K562 (cell line): Measurements from ENCODE around the gene CAV1. TPM values are rescaled to one million over a fixed set of nuclear protein-coding genes. Genes with fewer than 3 reads are reported as not detected.

Source experiments
- ATF1 ChIP-seq, 2 experiments: fragments of 450-650 bp in 1 of 2; IDR thresholded peaks; 2 replicates each; pipeline ENCODE4 v1.6.1; 2016; ENCODE audit warnings: missing compliant biosample characterization in 1 of 2, missing genetic modification characterization in 1 of 2
- BRD9 ChIP-seq: fragments of 450-650 bp; IDR thresholded peaks from 2 replicates; pipeline ENCODE4 v1.6.1; 2018; ENCODE audit warnings: low read depth; ENCODE audit not compliant: partially characterized antibody
- DMBX1 ChIP-seq: fragments of 250-450 bp; sonication (Bioruptor Pico); IDR thresholded peaks from 2 replicates; pipeline ENCODE4 v1.8.0; 2022; ENCODE audit warnings: inconsistent platforms, mild to moderate bottlenecking, moderate library complexity, borderline replicate concordance
- EP400 ChIP-seq: fragments of 450-650 bp; IDR thresholded peaks from 2 replicates; pipeline ENCODE4 v1.6.1; 2017; ENCODE audit warnings: antibody characterized with exemption, mild to moderate bottlenecking, moderate library complexity
- EZH2 ChIP-seq: IDR thresholded peaks from 2 replicates; pipeline ENCODE4 v1.6.1; 2012; ENCODE audit warnings: low read depth, mild to moderate bottlenecking, inconsistent platforms, low read length, borderline replicate concordance
- FOXJ2 ChIP-seq: fragments of 200-800 bp; sonication (Bioruptor generic); IDR thresholded peaks from 2 replicates; pipeline ENCODE4 v1.6.1; 2016; ENCODE audit warnings: missing genetic modification characterization, missing compliant biosample characterization
- MAZ ChIP-seq, 2 experiments: fragments of 450-650 bp in 1 of 2; sonication (generic) in 1 of 2; formaldehyde crosslinking; IDR thresholded peaks in 1 of 2; conservative IDR thresholded peaks in 1 of 2; 2 replicates each; pipeline versions ENCODE4 v1.4.0 to v1.5.0; 2020; ENCODE audit warnings: mild to moderate bottlenecking in 1 of 2, missing genetic modification reagents in 1 of 2
- MNT ChIP-seq, 2 experiments: fragments of 450-650 bp; conservative IDR thresholded peaks; 2 replicates each; pipeline ENCODE4 v1.6.1; 2017; ENCODE audit warnings: mild to moderate bottlenecking in 2 of 2, moderate library complexity in 2 of 2
- PCBP1 ChIP-seq: fragments of 200-400 bp; formaldehyde crosslinking; IDR thresholded peaks from 2 replicates; pipeline ENCODE4 v1.6.1; 2018; ENCODE audit warnings: mild to moderate bottlenecking, low read depth, low read length; ENCODE audit not compliant: poor library complexity, severe bottlenecking
- POLR2H ChIP-seq: IDR thresholded peaks from 2 replicates; pipeline ENCODE4 v1.6.1; 2016; ENCODE audit warnings: missing genetic modification characterization, low read depth, mild to moderate bottlenecking, control low read depth, missing compliant biosample characterization, moderate library complexity
- RAD21 ChIP-seq, 2 experiments: fragments of 250-450 bp in 1 of 2; fragments of 450-650 bp in 1 of 2; sonication (Bioruptor Pico) in 1 of 2; formaldehyde crosslinking in 1 of 2; IDR thresholded peaks in 1 of 2; conservative IDR thresholded peaks in 1 of 2; 2 replicates each; pipeline versions ENCODE4 v1.4.0 to v1.8.0; 2020 to 2022; ENCODE audit warnings: mild to moderate bottlenecking in 2 of 2, moderate library complexity in 1 of 2
- RFX1 ChIP-seq: fragments of 450-650 bp; IDR thresholded peaks from 2 replicates; pipeline ENCODE4 v1.6.1; 2016; ENCODE audit warnings: mild to moderate bottlenecking, moderate library complexity
- SPI1 ChIP-seq: IDR thresholded peaks from 2 replicates; pipeline ENCODE4 v1.6.1; 2011; ENCODE audit warnings: low read depth, low read length, control low read depth, borderline replicate concordance
- SRSF7 ChIP-seq: fragments of 200-400 bp; formaldehyde crosslinking; optimal IDR thresholded peaks from 2 replicates; pipeline ENCODE3; 2017; ENCODE audit warnings: mild to moderate bottlenecking, low read depth, low read length
- TBL1XR1 ChIP-seq, 2 experiments: IDR thresholded peaks; 2 replicates each; pipeline ENCODE4 v1.6.1; 2012; ENCODE audit warnings: improper control_type of control experiment in 2 of 2, low read length in 2 of 2, mild to moderate bottlenecking in 1 of 2
- YBX1 ChIP-seq: fragments of 450-650 bp; IDR thresholded peaks from 2 replicates; pipeline ENCODE4 v1.7.1; 2016; ENCODE audit warnings: mild to moderate bottlenecking
- ZBTB1 ChIP-seq: sonication (generic); formaldehyde crosslinking; IDR thresholded peaks from 2 replicates; pipeline ENCODE4 v1.8.1; 2023; ENCODE audit warnings: missing genetic modification reagents, low read depth, mild to moderate bottlenecking, borderline replicate concordance
- ZBTB2 ChIP-seq: fragments of 450-650 bp; IDR thresholded peaks from 2 replicates; pipeline ENCODE4 v1.6.1; 2016; ENCODE audit warnings: antibody characterized with exemption
- ZEB2 ChIP-seq: fragments of 450-650 bp; IDR thresholded peaks from 2 replicates; pipeline ENCODE4 v1.6.1; 2016
- ZNF444 ChIP-seq: fragments of 250-450 bp; sonication (Bioruptor Pico); IDR thresholded peaks from 2 replicates; pipeline ENCODE4 v1.4.0; 2020; ENCODE audit warnings: mild to moderate bottlenecking, moderate library complexity
- ZNF449 ChIP-seq: fragments of 250-450 bp; sonication (Bioruptor Pico); IDR thresholded peaks from 2 replicates; pipeline ENCODE4 v1.8.0; 2022; ENCODE audit warnings: moderate library complexity, mild to moderate bottlenecking, inconsistent platforms
- polyA plus RNA-seq, 8 experiments: library from polyadenylated mRNA; depleted of rRNA in 4 of 8; stranded (reverse) in 5 of 8; unstranded in 3 of 8; fragments of >200 nt; fragmentation: Nextera tagmentation in 2 of 8; fragmentation: Illumina TruSeq in 1 of 8; extraction: Ambion mirVana in 2 of 8; extraction: Trizol in 1 of 8; gene quantifications; 2 replicates each; pipeline versions ENCODE4 v1.2.1 to v1.2.3, GENCODE V29; 2011 to 2014; ENCODE audit warnings: inconsistent platforms in 1 of 8, missing spikeins in 1 of 8
- total RNA-seq, 7 experiments: library from RNA; depleted of rRNA in 6 of 7; stranded (reverse); fragments of >200 nt in 6 of 7; fragmentation: Illumina TruSeq in 2 of 7; extraction: Trizol in 2 of 7; gene quantifications; 2 replicates each; pipeline versions ENCODE4 v1.2.1 to v1.2.3, GENCODE V29; 2011 to 2021; ENCODE audit warnings: low replicate concordance in 1 of 7

The CAV1 gene
- total and polyA plus RNA-seq, 9 of the 15 experiments (the other 6 are each of a cell fraction or from before 2014, with no cell fraction given) = 0.08 to 1.5 (median 0.63) TPM

GRCh38 chr7:116588641-116589594 is 64.1 kb downstream of the CAV1 start (continued):
- TF ChIP-seq POLR2H (tag) = no peak
- no peak for TF ChIP-seq ZNF444 (CRISPR knock-in tag)
- TF ChIP-seq DMBX1 (CRISPR knock-in tag) = no peak
- TF ChIP-seq PCBP1 = peak; percentile 32
- no peak for TF ChIP-seq SRSF7
- no peak for TF ChIP-seq ZEB2
- no peak for TF ChIP-seq EZH2
- no peak for TF ChIP-seq ZBTB1 (CRISPR knock-in tag)
- peak; percentile 7; the same call in 1 of the 2 replicates for TF ChIP-seq ZNF449 (CRISPR knock-in tag)
- TF ChIP-seq ATF1 (CRISPR knock-in tag; IDR thresholded peaks at IDR 0.05) = no peak
- TF ChIP-seq ATF1 (tag; IDR thresholded peaks at IDR 0.05) = no peak
- TF ChIP-seq SPI1 = no peak
- no peak for TF ChIP-seq BRD9
- no peak for TF ChIP-seq FOXJ2
- no peak for TF ChIP-seq TBL1XR1 (IDR thresholded peaks at IDR 0.05; ENCODE audit: low read length in 2 of 2)
- TF ChIP-seq RAD21 (CRISPR knock-in tag; conservative IDR thresholded peaks at IDR 0.05 in 1 of 2, IDR thresholded peaks at IDR 0.05 in 1 of 2) = peak; percentile 98
- TF ChIP-seq MAZ (CRISPR knock-in tag; conservative IDR thresholded peaks at IDR 0.05 in 1 of 2, IDR thresholded peaks at IDR 0.05 in 1 of 2) = no peak
- TF ChIP-seq RFX1 = no peak
- no peak for TF ChIP-seq ZBTB2
- no peak for TF ChIP-seq YBX1
- 0 out of 4 replicates have a peak, but pooled peaks of 1 of the 2 experiments have one; percentile 23 for TF ChIP-seq MNT (conservative IDR thresholded peaks at IDR 0.05)
- TF ChIP-seq EP400 = no peak
